HFFc6 (cell line): Measurements from ENCODE around the gene ANKRD35. TPM values are rescaled to one million over a fixed set of nuclear protein-coding genes. Genes with fewer than 3 reads are reported as not detected.
"Not testable (repeated sequence)": the region's sequence is repeated elsewhere in the genome, so short reads cannot be mapped to it uniquely, and the experiment has no call there.

Experiments
- DNase-seq: peaks from one replicate; pipeline ENCODE4 v3.0.0-alpha.2; 2018
- H3K27ac Mint-ChIP-seq: 2 replicates; pipeline ENCODE4 v1.8.0; 2020; ENCODE audit warnings: mild to moderate bottlenecking, mixed read lengths
- H3K27me3 Mint-ChIP-seq: 2 replicates; pipeline ENCODE4 v1.8.0; 2021; ENCODE audit warnings: mild to moderate bottlenecking, moderate library complexity, mixed read lengths; ENCODE audit not compliant: insufficient read depth
- H3K36me3 Mint-ChIP-seq: 2 replicates; pipeline ENCODE4 v1.8.0; 2021; ENCODE audit warnings: low read depth, mixed read lengths
- H3K4me1 Mint-ChIP-seq: 2 replicates; pipeline ENCODE4 v1.8.0; 2020; ENCODE audit warnings: low read depth, mixed read lengths
- H3K4me3 Mint-ChIP-seq: 2 replicates; pipeline ENCODE4 v1.8.0; 2020; ENCODE audit warnings: mild to moderate bottlenecking, moderate library complexity, mixed read lengths
- H3K9me3 Mint-ChIP-seq: 2 replicates; pipeline ENCODE4 v1.8.0; 2020; ENCODE audit warnings: mild to moderate bottlenecking, mixed read lengths
- CTCF ChIP-seq: fragments of 200-600 bp; sonication (generic); IDR thresholded peaks from 2 replicates; pipeline ENCODE4 v1.5.0; 2021; ENCODE audit warnings: antibody characterized with exemption, mild to moderate bottlenecking
- long read RNA-seq: library from polyadenylated mRNA; unstranded; transcript quantifications from one replicate; pipeline ENCODE4 v2.0.0, GENCODE V29; 2019
- total RNA-seq, 6 experiments: library from RNA; stranded (reverse); fragmentation: NEBNext Ultra II Directional; extraction: Animal tissue kit (Norgen Biotek cat#: 25700); gene quantifications; 2 replicates in 1 of 6; 3 replicates in 5 of 6; pipeline ENCODE4 v1.2.3, GENCODE V29; 2021

The ANKRD35 gene
- 1 to 10 TPM in 4 of 6 experiments, under 1 TPM in 2; 0.75 to 2.0 (median 1.1) TPM for total RNA-seq
- long read RNA-seq, partial matches to known transcripts, result 14 of 15 reads
- long read RNA-seq, other reads (novel, unspliced or antisense), result 1 of 15 reads

GRCh38 chr1:145885738-145886287 is at the start of gene ANKRD35:
Gene ANKRD35 (minus strand): TSS chr1:145885866. CDS start chr1:145885758, 108 bp downstream.
- H3K9me3 Mint-ChIP-seq, result no peaks in the 10 kb centered on the region
- no peak within 1 kb of the TSS; the same call in 1 of the 2 replicates for H3K27ac Mint-ChIP-seq
- peak within 1 kb of the TSS; percentile 88 for H3K4me3 Mint-ChIP-seq
- no peaks in the 10 kb centered on the region; the same call in 1 of the 2 replicates for H3K27me3 Mint-ChIP-seq
- DNase-seq, result peak; percentile 39
- TF ChIP-seq CTCF, result no peak
- peaks cover 27% of the 10 kb centered on the region for H3K4me1 Mint-ChIP-seq
- no peaks in the 10 kb centered on the region for H3K36me3 Mint-ChIP-seq

GRCh38 chr1:145932522-145933009 is 46.9 kb upstream of the ANKRD35 start:
- not testable (repeated sequence) for H3K9me3 Mint-ChIP-seq, DNase-seq, H3K27ac Mint-ChIP-seq, H3K4me1 Mint-ChIP-seq, H3K27me3 Mint-ChIP-seq, H3K4me3 Mint-ChIP-seq
- peaks cover 20% of the 10 kb centered on the region for H3K36me3 Mint-ChIP-seq

- peak overlapping the region; percentile 51 for H3K4me3 Mint-ChIP-seq
- no peak overlapping the region; the same call in 1 of the 2 replicates for H3K27ac Mint-ChIP-seq
- peaks cover 6% of the 10 kb centered on the region for H3K4me1 Mint-ChIP-seq
- no peak for DNase-seq
- no peak for TF ChIP-seq CTCF
- peaks cover 6% of the 10 kb centered on the region; the same call in 1 of the 2 replicates for H3K36me3 Mint-ChIP-seq
- no peaks in the 10 kb centered on the region for H3K9me3 Mint-ChIP-seq
- H3K27me3 Mint-ChIP-seq, result peaks cover 5% of the 10 kb centered on the region; the same call in 1 of the 2 replicates
Measured at GRCh38 chr1:145927916-145928643, 42.4 kb upstream of the ANKRD35 start.

- Mint-ChIP-seq H3K4me1 (peaks cover 6% of the 10 kb centered on the region), H3K27me3 (peaks cover 5% of the 10 kb centered on the region; the same call in 1 of the 2 replicates), H3K9me3 (no peaks in the 10 kb centered on the region), H3K27ac (no peak within 1 kb of the TSS; the same call in 1 of the 2 replicates), H3K4me3 (peak within 1 kb of the TSS; percentile 51; the same call in 1 of the 2 replicates), H3K36me3 (peaks cover 6% of the 10 kb centered on the region; the same call in 1 of the 2 replicates)
- DNase-seq, result peak; percentile 98
- TF ChIP-seq CTCF, result peak; percentile 84
Measured at GRCh38 chr1:145927063-145927886, 41.6 kb upstream of the ANKRD35 start, which contains the start of gene RBM8A. Gene RBM8A (minus strand): TSS chr1:145927484. CDS start chr1:145927426, 58 bp downstream.

GRCh38 chr1:145926686-145927062 is 41.0 kb upstream of the ANKRD35 start:
- Mint-ChIP-seq H3K27me3 (peaks cover 5% of the 10 kb centered on the region; the same call in 1 of the 2 replicates), H3K27ac (no peak overlapping the region), H3K36me3 (peaks cover 6% of the 10 kb centered on the region; the same call in 1 of the 2 replicates), H3K4me3 (no peak overlapping the region), H3K9me3 (no peaks in the 10 kb centered on the region), H3K4me1 (peaks cover 6% of the 10 kb centered on the region)
- no peak for TF ChIP-seq CTCF
- DNase-seq, result no peak
